ENCODE results near the gene DDX42.

DDX42 gene

GRCh38 chr17:63827002-63827800 lies 53.2 kb downstream of the DDX42 start, which contains the start of the genes FTSJ3 and PSMC5:
TSS of gene FTSJ3 (minus strand) at chr17:63827663. CDS start at chr17:63826902, 761 bp downstream.
TSS of gene PSMC5 (plus strand) at chr17:63827431. CDS start at chr17:63827491, 60 bp downstream.
- peak; percentile 97 for FAIRE-seq

DNA sequence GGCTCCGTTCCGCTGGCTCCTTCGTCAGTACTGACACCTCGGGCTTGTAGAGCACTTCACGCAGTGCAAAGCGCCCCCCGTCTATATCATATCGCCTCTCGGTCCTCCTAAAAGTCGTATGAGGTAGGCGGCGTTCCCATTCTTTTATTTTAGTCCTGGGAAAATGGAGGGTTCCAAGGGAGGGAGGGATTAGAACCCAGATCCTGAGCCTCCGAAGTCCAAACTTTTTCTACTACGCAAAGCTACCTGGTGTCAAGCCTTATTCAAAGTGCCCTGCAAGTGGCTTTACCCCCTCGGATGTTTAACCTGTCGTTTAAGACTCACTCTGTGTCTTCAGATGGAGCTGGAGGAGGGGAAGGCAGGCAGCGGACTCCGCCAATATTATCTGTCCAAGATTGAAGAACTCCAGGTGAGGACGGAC lies 53.8 kb downstream of the DDX42 start:
- TF ChIP-seq SPI1 (IDR thresholded peaks at IDR 0.05; ENCODE audit: low read depth, low read length) = no peak
- no peak for TF ChIP-seq TAF1 (IDR thresholded peaks at IDR 0.05; ENCODE audit: low read depth, low read length)
- TF ChIP-seq PAX5 (IDR thresholded peaks at IDR 0.05; ENCODE audit: insufficient read depth, low read length, severe bottlenecking) = no peak
- no peak for TF ChIP-seq POLR2A (IDR thresholded peaks at IDR 0.05; ENCODE audit: low read depth, low read length)
- TF ChIP-seq POU2F2 (IDR thresholded peaks at IDR 0.05; ENCODE audit: low read depth, low read length) = no peak
- TF ChIP-seq POLR2AphosphoS5 (IDR thresholded peaks at IDR 0.05; ENCODE audit: low read depth, low read length) = no peak
- DNase-seq (ENCODE audit: insufficient read length, low spot score) (no peak), FAIRE-seq (peak; percentile 16)

More at GRCh38 chr17:63827002-63827800, 53.2 kb downstream of the DDX42 start, which contains the start of the genes FTSJ3 and PSMC5:
- DNase-seq (ENCODE audit: insufficient read length, low spot score) = peak; percentile 91
- TF ChIP-seq PAX5 (IDR thresholded peaks at IDR 0.05; ENCODE audit: insufficient read depth, low read length, severe bottlenecking) = no peak
- peak; percentile 16; the same call in 1 of the 2 replicates for TF ChIP-seq SPI1 (IDR thresholded peaks at IDR 0.05; ENCODE audit: low read depth, low read length)
- peak; percentile 89 for TF ChIP-seq POLR2AphosphoS5 (IDR thresholded peaks at IDR 0.05; ENCODE audit: low read depth, low read length)
- 0 out of 2 replicates have a peak, but pooled peaks have one; percentile 56 for TF ChIP-seq POU2F2 (IDR thresholded peaks at IDR 0.05; ENCODE audit: low read depth, low read length)
- peak; percentile 87 for TF ChIP-seq TAF1 (IDR thresholded peaks at IDR 0.05; ENCODE audit: low read depth, low read length)
- TF ChIP-seq POLR2A (IDR thresholded peaks at IDR 0.05; ENCODE audit: low read depth, low read length) = peak; percentile 92

GRCh38 chr17:63828936-63829335 lies 55.0 kb downstream of the DDX42 start:
- FAIRE-seq (no peak), DNase-seq (ENCODE audit: insufficient read length, low spot score) (no peak)
- no peak for TF ChIP-seq PAX5 (IDR thresholded peaks at IDR 0.05; ENCODE audit: insufficient read depth, low read length, severe bottlenecking)
- no peak for TF ChIP-seq TAF1 (IDR thresholded peaks at IDR 0.05; ENCODE audit: low read depth, low read length)
- no peak for TF ChIP-seq POLR2A (IDR thresholded peaks at IDR 0.05; ENCODE audit: low read depth, low read length)
- no peak for TF ChIP-seq SPI1 (IDR thresholded peaks at IDR 0.05; ENCODE audit: low read depth, low read length)
- TF ChIP-seq POLR2AphosphoS5 (IDR thresholded peaks at IDR 0.05; ENCODE audit: low read depth, low read length) = no peak
- TF ChIP-seq POU2F2 (IDR thresholded peaks at IDR 0.05; ENCODE audit: low read depth, low read length) = no peak

- DNase-seq (ENCODE audit: insufficient read length, low spot score) = no peak
These were observed 56.3 kb downstream of the DDX42 start for GRCh38 chr17:63830278-63830677.

GRCh38 chr17:63830904-63831491 lies 57.0 kb downstream of the DDX42 start:
- FAIRE-seq (no peak), DNase-seq (ENCODE audit: insufficient read length, low spot score) (no peak)
- TF ChIP-seq TAF1 (IDR thresholded peaks at IDR 0.05; ENCODE audit: low read depth, low read length) (no peak), POLR2A (IDR thresholded peaks at IDR 0.05; ENCODE audit: low read depth, low read length) (0 out of 2 replicates have a peak, but pooled peaks have one; percentile 25)

More at GRCh38 chr17:63830278-63830677, 56.3 kb downstream of the DDX42 start:
- peak; percentile 19 for TF ChIP-seq POLR2AphosphoS5 (IDR thresholded peaks at IDR 0.05; ENCODE audit: low read depth, low read length)
- no peak for TF ChIP-seq POLR2A (IDR thresholded peaks at IDR 0.05; ENCODE audit: low read depth, low read length)
- FAIRE-seq = no peak

GRCh38 chr17:63831505-63831904 lies 57.5 kb downstream of the DDX42 start:
- DNase-seq (ENCODE audit: insufficient read length, low spot score) = no peak
- no peak for TF ChIP-seq POU2F2 (IDR thresholded peaks at IDR 0.05; ENCODE audit: low read depth, low read length)
- TF ChIP-seq POLR2AphosphoS5 (IDR thresholded peaks at IDR 0.05; ENCODE audit: low read depth, low read length) = no peak; the same call in 1 of the 2 replicates
- TF ChIP-seq TAF1 (IDR thresholded peaks at IDR 0.05; ENCODE audit: low read depth, low read length) = no peak
- TF ChIP-seq PAX5 (IDR thresholded peaks at IDR 0.05; ENCODE audit: insufficient read depth, low read length, severe bottlenecking) = no peak
- FAIRE-seq = no peak

DNA sequence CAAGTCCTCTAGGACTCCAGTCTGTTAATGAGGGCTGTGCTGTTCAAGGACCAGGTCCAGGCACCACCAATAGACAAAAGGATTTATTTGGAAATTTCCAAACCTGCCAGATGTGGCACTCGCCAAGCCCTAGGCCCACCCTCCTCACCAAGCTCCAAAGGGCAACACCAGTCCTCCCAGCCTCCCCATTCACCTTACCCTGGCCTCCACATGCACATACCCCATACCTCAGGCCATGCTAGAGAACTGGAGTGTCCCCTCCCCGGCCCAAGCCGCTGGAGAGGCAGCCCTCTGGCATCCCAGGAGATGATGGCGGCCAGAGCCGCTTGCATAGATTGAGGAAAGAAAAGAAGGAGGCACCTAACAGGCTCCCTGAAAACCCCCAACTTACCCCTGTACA lies 58.0 kb downstream of the DDX42 start:
- no peak for FAIRE-seq
- no peak for DNase-seq (ENCODE audit: insufficient read length, low spot score)
- TF ChIP-seq TAF1 (IDR thresholded peaks at IDR 0.05; ENCODE audit: low read depth, low read length) (no peak), POLR2A (IDR thresholded peaks at IDR 0.05; ENCODE audit: low read depth, low read length) (peak; percentile 47; the same call in 1 of the 2 replicates)

DNA sequence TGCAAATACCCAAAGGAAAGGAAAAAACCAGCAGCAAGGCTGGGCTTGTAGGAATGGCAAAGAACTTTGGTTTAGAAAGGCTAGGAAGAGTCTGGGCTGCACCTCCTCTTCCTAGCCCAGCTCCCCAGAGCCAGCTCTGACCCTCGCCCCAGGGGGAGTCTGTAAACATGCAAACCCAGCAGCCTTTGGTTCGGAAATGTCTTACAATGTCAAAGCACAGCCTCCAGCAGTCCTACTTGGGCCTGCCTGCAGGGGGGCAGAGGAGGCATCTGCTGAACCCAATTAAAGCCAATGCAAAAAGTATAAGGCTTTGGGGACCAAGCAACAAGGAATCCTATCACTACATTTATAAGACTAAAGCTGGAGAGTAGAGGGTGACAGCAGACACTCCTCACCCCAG lies 58.5 kb downstream of the DDX42 start:
- no peak for TF ChIP-seq TAF1 (IDR thresholded peaks at IDR 0.05; ENCODE audit: low read depth, low read length)
- no peak for DNase-seq (ENCODE audit: insufficient read length, low spot score)
- FAIRE-seq = no peak

GRCh38 chr17:63833026-63833740 lies 59.2 kb downstream of the DDX42 start:
- no peak for TF ChIP-seq POLR2AphosphoS5 (IDR thresholded peaks at IDR 0.05; ENCODE audit: low read depth, low read length)
- TF ChIP-seq POLR2A (IDR thresholded peaks at IDR 0.05; ENCODE audit: low read depth, low read length) = peak; percentile 34; the same call in 1 of the 2 replicates
- FAIRE-seq = no peak

More at GRCh38 chr17:63833026-63833740, 59.2 kb downstream of the DDX42 start:
- DNase-seq (ENCODE audit: insufficient read length, low spot score) = no peak
